ENCODE measurements around the gene HOXC10.

DNA sequence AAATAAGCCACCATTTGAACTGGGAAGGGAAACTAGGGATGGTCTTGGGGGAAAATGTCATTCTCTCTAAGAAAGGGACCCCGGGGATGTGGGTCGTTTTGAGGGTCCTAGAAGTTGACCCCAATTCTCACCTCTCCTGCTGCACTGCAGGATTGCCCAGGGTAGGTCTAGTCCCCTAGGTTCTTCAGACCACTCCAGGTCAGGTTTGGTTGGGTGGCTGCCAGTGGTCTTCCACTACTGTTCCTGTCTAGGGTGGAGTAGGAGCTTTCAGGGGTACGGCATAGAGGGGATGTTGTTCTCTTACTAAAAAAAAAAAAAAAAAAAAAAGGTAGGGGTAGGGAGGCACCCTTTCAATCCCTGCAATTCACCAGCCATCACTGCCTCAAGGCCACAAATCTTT is 31.1 kb downstream of the HOXC10 start:
- TF ChIP-seq, protein P1, sequence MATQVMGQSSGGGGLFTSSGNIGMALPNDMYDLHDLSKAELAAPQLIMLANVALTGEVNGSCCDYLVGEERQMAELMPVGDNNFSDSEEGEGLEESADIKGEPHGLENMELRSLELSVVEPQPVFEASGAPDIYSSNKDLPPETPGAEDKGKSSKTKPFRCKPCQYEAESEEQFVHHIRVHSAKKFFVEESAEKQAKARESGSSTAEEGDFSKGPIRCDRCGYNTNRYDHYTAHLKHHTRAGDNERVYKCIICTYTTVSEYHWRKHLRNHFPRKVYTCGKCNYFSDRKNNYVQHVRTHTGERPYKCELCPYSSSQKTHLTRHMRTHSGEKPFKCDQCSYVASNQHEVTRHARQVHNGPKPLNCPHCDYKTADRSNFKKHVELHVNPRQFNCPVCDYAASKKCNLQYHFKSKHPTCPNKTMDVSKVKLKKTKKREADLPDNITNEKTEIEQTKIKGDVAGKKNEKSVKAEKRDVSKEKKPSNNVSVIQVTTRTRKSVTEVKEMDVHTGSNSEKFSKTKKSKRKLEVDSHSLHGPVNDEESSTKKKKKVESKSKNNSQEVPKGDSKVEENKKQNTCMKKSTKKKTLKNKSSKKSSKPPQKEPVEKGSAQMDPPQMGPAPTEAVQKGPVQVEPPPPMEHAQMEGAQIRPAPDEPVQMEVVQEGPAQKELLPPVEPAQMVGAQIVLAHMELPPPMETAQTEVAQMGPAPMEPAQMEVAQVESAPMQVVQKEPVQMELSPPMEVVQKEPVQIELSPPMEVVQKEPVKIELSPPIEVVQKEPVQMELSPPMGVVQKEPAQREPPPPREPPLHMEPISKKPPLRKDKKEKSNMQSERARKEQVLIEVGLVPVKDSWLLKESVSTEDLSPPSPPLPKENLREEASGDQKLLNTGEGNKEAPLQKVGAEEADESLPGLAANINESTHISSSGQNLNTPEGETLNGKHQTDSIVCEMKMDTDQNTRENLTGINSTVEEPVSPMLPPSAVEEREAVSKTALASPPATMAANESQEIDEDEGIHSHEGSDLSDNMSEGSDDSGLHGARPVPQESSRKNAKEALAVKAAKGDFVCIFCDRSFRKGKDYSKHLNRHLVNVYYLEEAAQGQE (IDR thresholded peaks at IDR 0.05; ENCODE audit: unreplicated experiment): no peak
- TF ChIP-seq, protein P2, sequence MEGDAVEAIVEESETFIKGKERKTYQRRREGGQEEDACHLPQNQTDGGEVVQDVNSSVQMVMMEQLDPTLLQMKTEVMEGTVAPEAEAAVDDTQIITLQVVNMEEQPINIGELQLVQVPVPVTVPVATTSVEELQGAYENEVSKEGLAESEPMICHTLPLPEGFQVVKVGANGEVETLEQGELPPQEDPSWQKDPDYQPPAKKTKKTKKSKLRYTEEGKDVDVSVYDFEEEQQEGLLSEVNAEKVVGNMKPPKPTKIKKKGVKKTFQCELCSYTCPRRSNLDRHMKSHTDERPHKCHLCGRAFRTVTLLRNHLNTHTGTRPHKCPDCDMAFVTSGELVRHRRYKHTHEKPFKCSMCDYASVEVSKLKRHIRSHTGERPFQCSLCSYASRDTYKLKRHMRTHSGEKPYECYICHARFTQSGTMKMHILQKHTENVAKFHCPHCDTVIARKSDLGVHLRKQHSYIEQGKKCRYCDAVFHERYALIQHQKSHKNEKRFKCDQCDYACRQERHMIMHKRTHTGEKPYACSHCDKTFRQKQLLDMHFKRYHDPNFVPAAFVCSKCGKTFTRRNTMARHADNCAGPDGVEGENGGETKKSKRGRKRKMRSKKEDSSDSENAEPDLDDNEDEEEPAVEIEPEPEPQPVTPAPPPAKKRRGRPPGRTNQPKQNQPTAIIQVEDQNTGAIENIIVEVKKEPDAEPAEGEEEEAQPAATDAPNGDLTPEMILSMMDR (conservative IDR thresholded peaks at IDR 0.05; ENCODE audit: low read depth in 2 of 2): no peak

Measured in GM23338 (cell line).